ENCODE measurements around the gene TMEM107. TPM values are rescaled to one million over a fixed set of nuclear protein-coding genes. Genes with fewer than 3 reads are reported as not detected.
A peak's percentile ranks its signal among the peaks of the same experiment; 100 is the strongest.

The TMEM107 gene
- total and polyA plus RNA-seq, 2 donors (not counting 1 experiment from before 2014, with no cell fraction given), result 9.8 to 36.0 TPM

DNA sequence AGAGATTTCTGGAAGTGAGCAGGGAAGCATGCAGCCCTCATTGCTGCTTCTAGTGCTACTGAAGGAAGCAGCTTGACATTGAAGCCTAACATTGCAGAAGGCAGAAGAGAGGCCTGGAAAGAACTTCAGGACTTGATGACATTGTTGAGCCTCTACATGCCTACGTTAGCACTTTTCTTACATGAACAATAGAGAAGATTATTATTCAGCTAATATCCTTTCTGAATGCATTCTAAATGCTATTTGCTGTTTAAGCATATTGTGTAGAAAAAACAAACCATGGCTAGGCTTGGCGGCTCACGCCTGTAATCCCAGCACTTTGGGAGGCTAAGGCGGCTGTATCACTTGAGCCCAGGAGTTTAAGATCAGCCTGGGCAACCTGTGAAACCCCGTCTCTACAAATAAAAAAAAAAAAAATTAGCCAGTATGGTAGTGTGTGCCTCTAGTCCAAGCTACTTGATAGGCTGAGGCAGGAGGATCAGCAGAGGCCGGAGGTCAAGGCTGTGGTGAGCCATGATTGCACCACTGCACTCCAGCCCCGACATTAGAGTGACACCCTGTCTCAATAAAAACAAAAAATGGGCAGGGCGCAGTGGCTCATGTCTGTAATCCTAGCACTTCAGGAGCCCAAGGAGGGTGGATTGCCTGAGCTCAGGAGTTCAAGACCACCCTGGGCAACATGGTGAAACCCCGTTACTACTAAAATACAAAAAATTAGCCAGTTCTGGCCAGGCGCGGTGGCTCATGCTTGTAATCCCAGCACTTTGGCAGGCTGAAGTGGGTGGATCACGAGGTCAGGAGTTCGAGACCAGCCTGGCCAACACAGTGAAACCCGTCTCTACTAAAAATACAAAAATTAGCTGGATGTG is 36.4 kb upstream of the TMEM107 start:
- no peak for TF ChIP-seq EZH2 (IDR thresholded peaks at IDR 0.05; ENCODE audit: low read length, missing control alignments)
- TF ChIP-seq, protein P1, sequence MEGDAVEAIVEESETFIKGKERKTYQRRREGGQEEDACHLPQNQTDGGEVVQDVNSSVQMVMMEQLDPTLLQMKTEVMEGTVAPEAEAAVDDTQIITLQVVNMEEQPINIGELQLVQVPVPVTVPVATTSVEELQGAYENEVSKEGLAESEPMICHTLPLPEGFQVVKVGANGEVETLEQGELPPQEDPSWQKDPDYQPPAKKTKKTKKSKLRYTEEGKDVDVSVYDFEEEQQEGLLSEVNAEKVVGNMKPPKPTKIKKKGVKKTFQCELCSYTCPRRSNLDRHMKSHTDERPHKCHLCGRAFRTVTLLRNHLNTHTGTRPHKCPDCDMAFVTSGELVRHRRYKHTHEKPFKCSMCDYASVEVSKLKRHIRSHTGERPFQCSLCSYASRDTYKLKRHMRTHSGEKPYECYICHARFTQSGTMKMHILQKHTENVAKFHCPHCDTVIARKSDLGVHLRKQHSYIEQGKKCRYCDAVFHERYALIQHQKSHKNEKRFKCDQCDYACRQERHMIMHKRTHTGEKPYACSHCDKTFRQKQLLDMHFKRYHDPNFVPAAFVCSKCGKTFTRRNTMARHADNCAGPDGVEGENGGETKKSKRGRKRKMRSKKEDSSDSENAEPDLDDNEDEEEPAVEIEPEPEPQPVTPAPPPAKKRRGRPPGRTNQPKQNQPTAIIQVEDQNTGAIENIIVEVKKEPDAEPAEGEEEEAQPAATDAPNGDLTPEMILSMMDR (conservative IDR thresholded peaks at IDR 0.05 in 1 of 2, IDR thresholded peaks at IDR 0.05 in 1 of 2; ENCODE audit: low read depth in 1 of 2, low read length in 2 of 2), result no peak
- H4K20me1 ChIP-seq (ENCODE audit: control insufficient read depth, extremely low read depth, insufficient read depth, low read length), result no peaks in the 10 kb centered on the region
- H3K4me2 ChIP-seq (ENCODE audit: extremely low read depth, insufficient read depth, low read length), result no peak overlapping the region
- peaks cover 3% of the 10 kb centered on the region for H3K4me1 ChIP-seq (ENCODE audit: control insufficient read depth, extremely low read depth, insufficient read depth, low read length)
- no peak overlapping the region for H2AFZ ChIP-seq (ENCODE audit: low read length)
- H3K36me3 ChIP-seq (ENCODE audit: control insufficient read depth, insufficient read depth, low read length), result no peaks in the 10 kb centered on the region
- H3K4me3 ChIP-seq (replicated peaks in 1 of 4; ENCODE audit: control extremely low read depth in 1 of 4, insufficient read depth in 1 of 4, low read depth in 3 of 4, low read length in 4 of 4), result no peak overlapping the region
- no peak overlapping the region for H3K9ac ChIP-seq (ENCODE audit: insufficient read depth, low read length)
- no peaks in the 10 kb centered on the region for H3K9me3 ChIP-seq (ENCODE audit: control insufficient read depth, insufficient read depth, low read depth, low read length)
- peaks cover 23% of the 10 kb centered on the region for H3K79me2 ChIP-seq (ENCODE audit: control insufficient read depth, insufficient read depth, low read length)
- no peak for DNase-seq (ENCODE audit: low read depth in 2 of 2)
- H3K27ac ChIP-seq (ENCODE audit: insufficient read depth, low read length), result no peak overlapping the region
- H3K27me3 ChIP-seq (ENCODE audit: control insufficient read depth, insufficient read depth, low read length), result no peaks in the 10 kb centered on the region

DNA sequence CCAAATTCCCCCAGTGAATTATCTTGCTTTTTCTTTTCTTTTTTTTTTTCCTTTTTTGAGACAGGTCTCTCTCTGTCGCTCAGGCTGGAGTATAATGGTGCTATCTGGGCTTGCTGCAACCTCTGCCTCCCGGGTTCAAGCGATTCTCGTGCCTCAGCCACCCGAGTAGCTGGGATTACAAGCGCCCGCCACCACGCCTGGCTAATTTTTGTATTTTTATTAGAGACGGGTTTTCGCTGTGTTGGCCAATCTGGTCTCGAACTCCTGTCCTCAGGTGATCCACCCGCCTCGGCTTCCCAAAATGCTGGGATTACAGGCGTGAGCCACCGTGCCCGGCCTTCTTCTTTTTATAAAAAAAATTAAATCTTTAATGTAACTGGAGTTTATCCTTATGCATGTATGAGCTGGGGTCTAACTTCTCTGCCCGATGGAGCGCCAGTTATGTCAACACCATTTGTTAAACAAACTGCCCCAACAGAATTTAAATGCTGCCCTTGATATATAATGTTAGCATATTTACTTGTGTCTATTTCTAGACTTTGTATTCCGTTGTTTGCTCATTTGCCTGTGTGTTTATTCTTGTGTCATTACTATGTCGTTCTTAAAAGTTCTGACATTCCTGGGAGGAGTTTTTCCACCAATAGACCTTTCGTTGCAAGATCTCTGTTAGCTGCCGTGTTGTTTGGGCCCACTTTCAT is 34.7 kb upstream of the TMEM107 start:
- H3K79me2 ChIP-seq (ENCODE audit: control insufficient read depth, insufficient read depth, low read length), result peaks cover 31% of the 10 kb centered on the region
- H3K9ac ChIP-seq (ENCODE audit: insufficient read depth, low read length), result peak overlapping the region; percentile 66
- peak overlapping the region; percentile 76 for H2AFZ ChIP-seq (ENCODE audit: low read length)
- no peak for DNase-seq (ENCODE audit: low read depth in 2 of 2)
- peak overlapping the region; percentile 69 to 83 (median 78) for H3K4me3 ChIP-seq (replicated peaks in 1 of 4; ENCODE audit: control extremely low read depth in 1 of 4, insufficient read depth in 1 of 4, low read depth in 3 of 4, low read length in 4 of 4)
- H3K4me2 ChIP-seq (ENCODE audit: extremely low read depth, insufficient read depth, low read length), result peak overlapping the region; percentile 94
- no peaks in the 10 kb centered on the region for H3K9me3 ChIP-seq (ENCODE audit: control insufficient read depth, insufficient read depth, low read depth, low read length)
- TF ChIP-seq, protein P1 (conservative IDR thresholded peaks at IDR 0.05 in 1 of 2, IDR thresholded peaks at IDR 0.05 in 1 of 2; ENCODE audit: low read depth in 1 of 2, low read length in 2 of 2), result no peak
- TF ChIP-seq EZH2 (IDR thresholded peaks at IDR 0.05; ENCODE audit: low read length, missing control alignments), result no peak
- H3K27ac ChIP-seq (ENCODE audit: insufficient read depth, low read length), result peak overlapping the region; percentile 85
- no peaks in the 10 kb centered on the region for H3K27me3 ChIP-seq (ENCODE audit: control insufficient read depth, insufficient read depth, low read length)
- peaks cover 3% of the 10 kb centered on the region for H3K4me1 ChIP-seq (ENCODE audit: control insufficient read depth, extremely low read depth, insufficient read depth, low read length)
- no peaks in the 10 kb centered on the region for H3K36me3 ChIP-seq (ENCODE audit: control insufficient read depth, insufficient read depth, low read length)
- no peaks in the 10 kb centered on the region for H4K20me1 ChIP-seq (ENCODE audit: control insufficient read depth, extremely low read depth, insufficient read depth, low read length)

Data from fibroblast of lung (primary cell).